Natural killer cell (primary cell): ENCODE data around the gene BMP6. TPM values are rescaled to one million over a fixed set of nuclear protein-coding genes. Genes with fewer than 3 reads are reported as not detected.

Experiments
- total RNA-seq, 4 donors: library from RNA; stranded (reverse); fragments of 120-200 nt in 1 of 4; gene quantifications; one replicate each; pipeline versions ENCODE4 v1.2.3 to v1.2.4, GENCODE V29; 2013 to 2022

The BMP6 gene
- total RNA-seq, 3 donors from 2014 or later (not counting 1 experiment from before 2014, with no cell fraction given): 0.25 to 2.6 (median 0.73) TPM

Other genes starting within 250 kb of the BMP6 start
- gene DSP, start 184.4 kb upstream of the BMP6 start, total RNA-seq: under 1 TPM in 2 of 3 donors, not detected in 1; 0.05 to 0.26 TPM
- 10 to 100 TPM; 12.3 to 17.0 (median 14.0) TPM for gene SNRNP48, start 135.9 kb upstream of the BMP6 start, total RNA-seq
- 100 to 1,000 TPM in 1 of 3 donors, 1 to 10 TPM in 2; 7.9 to 105 (median 9.7) TPM for gene TXNDC5, start 184.7 kb downstream of the BMP6 start, total RNA-seq